Activated T-cell treated with anti-CD3 and anti-CD28 coated beads, Interleukin-2, amount 50 U/mL, for 72 hours (primary cell): ENCODE measurements around the gene NKTR. TPM values are rescaled to one million over a fixed set of nuclear protein-coding genes. Genes with fewer than 3 reads are reported as not detected.

Experiments used
- ATAC-seq, 2 donors: fragments of 150-1000 bp; cut with Tn5 transposase; replicated peaks in 1 of 2; 2 replicates each; pipeline ENCODE4 v1.10.0; 2021; ENCODE audit warnings: moderate library complexity in 2 of 2, mild to moderate bottlenecking in 1 of 2
- DNase-seq, 2 donors: peaks; one replicate each; pipeline ENCODE4 v3.0.0; 2021 to 2022; ENCODE audit warnings: mixed read lengths in 1 of 2
- H3K27ac Mint-ChIP-seq: one replicate; pipeline ENCODE4 v1.8.0; 2022; ENCODE audit warnings: mild to moderate bottlenecking, moderate library complexity, mixed read lengths
- H3K27me3 Mint-ChIP-seq: one replicate; pipeline ENCODE4 v1.8.0; 2022; ENCODE audit warnings: low read depth, mixed read lengths
- H3K36me3 Mint-ChIP-seq, 2 donors: one replicate each; pipeline ENCODE4 v1.8.0; 2022; ENCODE audit warnings: mixed read lengths in 2 of 2, mild to moderate bottlenecking in 1 of 2; ENCODE audit not compliant: insufficient read depth in 2 of 2
- H3K4me1 Mint-ChIP-seq: one replicate; pipeline ENCODE4 v1.8.0; 2022; ENCODE audit warnings: low read depth, mixed read lengths
- H3K4me3 Mint-ChIP-seq, 2 donors: one replicate each; pipeline ENCODE4 v1.8.0; 2022; ENCODE audit warnings: mild to moderate bottlenecking in 2 of 2, mixed read lengths in 2 of 2, moderate library complexity in 2 of 2
- H3K9me3 Mint-ChIP-seq, 2 donors: one replicate each; pipeline ENCODE4 v1.8.0; 2022; ENCODE audit warnings: mixed read lengths in 2 of 2
- total RNA-seq, 2 donors: library from RNA; stranded (reverse); gene quantifications; one replicate each; pipeline ENCODE4 v1.2.3, GENCODE V29; 2022

Gene NKTR
- total RNA-seq, 2 donors from 2014 or later: 109 to 111 TPM

GRCh38 chr3:42655331-42655888 lies 54.9 kb downstream of the NKTR start:
- no peak for ATAC-seq
- H3K36me3 Mint-ChIP-seq: no peaks in the 10 kb centered on the region
- H3K4me3 Mint-ChIP-seq: peak overlapping the region in 1 of 2 donors; percentile 45
- H3K27me3 Mint-ChIP-seq: peaks cover 14% of the 10 kb centered on the region
- H3K9me3 Mint-ChIP-seq: no peaks in the 10 kb centered on the region
- H3K27ac Mint-ChIP-seq: no peak overlapping the region
- no peak for DNase-seq
- peaks cover 20% of the 10 kb centered on the region for H3K4me1 Mint-ChIP-seq

DNA sequence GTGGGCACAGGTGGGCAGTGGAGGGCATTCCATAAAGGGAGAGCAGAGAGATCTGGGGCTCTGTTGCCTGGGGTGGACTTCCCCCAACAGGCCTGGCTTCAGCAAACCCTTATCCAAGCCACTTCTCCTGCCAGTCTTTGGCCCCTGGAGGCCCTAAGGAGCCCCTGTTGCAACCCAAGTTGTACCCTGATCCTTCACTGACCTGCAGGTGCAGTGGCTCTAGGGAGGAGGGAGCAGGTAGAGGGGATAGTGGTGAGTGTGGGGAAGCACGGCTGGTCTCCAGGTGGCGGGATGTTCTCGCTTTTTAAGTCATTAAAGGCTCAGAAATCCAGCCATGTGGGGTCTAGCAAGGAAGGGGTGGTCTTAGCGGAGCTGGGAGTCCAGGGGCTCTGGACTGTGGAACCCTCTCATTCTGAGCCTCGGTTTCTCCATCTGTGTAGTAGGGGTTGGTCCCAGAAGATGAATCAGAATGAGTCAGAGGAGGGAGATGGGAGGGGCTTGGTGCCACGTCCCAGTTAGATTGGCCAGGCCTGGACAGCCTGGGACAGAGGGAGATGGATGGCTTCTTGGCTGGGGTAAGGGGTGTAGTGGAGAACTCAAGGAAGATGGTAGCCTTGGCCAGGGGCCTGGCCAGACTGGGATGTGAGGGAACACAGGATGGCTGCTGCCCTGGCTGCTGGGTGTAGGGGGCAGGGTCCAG lies 55.6 kb downstream of the NKTR start:
- H3K4me1 Mint-ChIP-seq: peaks cover 20% of the 10 kb centered on the region
- no peaks in the 10 kb centered on the region for H3K9me3 Mint-ChIP-seq
- H3K27ac Mint-ChIP-seq: no peak overlapping the region
- DNase-seq (no peak), ATAC-seq (no peak)
- no peak overlapping the region for H3K4me3 Mint-ChIP-seq
- peaks cover 14% of the 10 kb centered on the region for H3K27me3 Mint-ChIP-seq
- no peaks in the 10 kb centered on the region for H3K36me3 Mint-ChIP-seq

GRCh38 chr3:42656680-42657610 lies 56.5 kb downstream of the NKTR start:
- no peak overlapping the region for H3K27ac Mint-ChIP-seq
- H3K4me3 Mint-ChIP-seq: no peak overlapping the region

GRCh38 chr3:42657675-42658074 lies 57.2 kb downstream of the NKTR start:
- Mint-ChIP-seq H3K27me3 (peaks cover 3% of the 10 kb centered on the region), H3K36me3 (no peaks in the 10 kb centered on the region), H3K4me3 (no peak overlapping the region), H3K4me1 (peaks cover 11% of the 10 kb centered on the region), H3K9me3 (no peaks in the 10 kb centered on the region), H3K27ac (no peak overlapping the region)
- ATAC-seq: no peak
- DNase-seq: no peak

More at GRCh38 chr3:42656680-42657610, 56.5 kb downstream of the NKTR start:
- H3K27me3 Mint-ChIP-seq: peaks cover 10% of the 10 kb centered on the region
- H3K4me1 Mint-ChIP-seq: peaks cover 17% of the 10 kb centered on the region
- no peaks in the 10 kb centered on the region for H3K9me3 Mint-ChIP-seq
- ATAC-seq (no peak), DNase-seq (no peak)
- H3K36me3 Mint-ChIP-seq: no peaks in the 10 kb centered on the region

- Mint-ChIP-seq H3K27me3 (no peaks in the 10 kb centered on the region), H3K9me3 (no peaks in the 10 kb centered on the region), H3K4me3 (no peak overlapping the region), H3K4me1 (peaks cover 6% of the 10 kb centered on the region), H3K27ac (no peak overlapping the region), H3K36me3 (no peaks in the 10 kb centered on the region)
- DNase-seq (no peak), ATAC-seq (no peak)
These were observed 57.7 kb downstream of the NKTR start for GRCh38 chr3:42658091-42658770.

DNA sequence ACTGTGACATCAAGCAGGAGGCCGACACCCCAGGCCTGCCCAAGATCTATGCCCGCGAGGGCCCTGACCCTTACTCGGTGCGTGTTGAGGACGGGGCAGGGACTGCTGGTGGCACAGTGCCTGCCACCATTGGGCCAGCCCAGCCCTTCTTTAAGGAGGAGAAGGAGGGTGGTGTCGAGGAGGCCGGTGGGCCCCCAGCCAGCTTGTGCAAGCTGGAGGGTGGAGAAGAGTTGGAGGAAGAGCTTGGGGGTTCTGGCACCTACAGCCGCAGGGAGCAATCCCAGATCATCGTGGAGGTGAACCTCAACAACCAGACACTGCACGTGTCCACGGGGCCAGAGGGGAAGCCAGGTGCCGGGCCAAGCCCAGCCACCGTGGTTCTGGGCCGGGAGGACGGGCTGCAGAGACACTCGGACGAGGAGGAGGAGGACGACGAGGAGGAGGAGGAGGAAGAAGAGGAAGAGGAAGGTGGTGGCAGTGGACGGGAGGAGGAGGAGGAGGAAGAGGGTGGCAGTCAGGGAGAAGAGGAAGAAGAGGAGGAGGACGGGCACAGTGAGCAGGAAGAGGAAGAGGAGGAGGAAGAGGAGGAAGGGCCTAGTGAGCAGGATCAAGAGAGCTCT lies 58.4 kb downstream of the NKTR start:
- Mint-ChIP-seq H3K9me3 (no peaks in the 10 kb centered on the region), H3K27ac (no peak overlapping the region), H3K36me3 (no peaks in the 10 kb centered on the region), H3K4me3 (no peak overlapping the region), H3K4me1 (peaks cover under 1% of the 10 kb centered on the region), H3K27me3 (no peaks in the 10 kb centered on the region)
- DNase-seq (no peak), ATAC-seq (no peak)

DNA sequence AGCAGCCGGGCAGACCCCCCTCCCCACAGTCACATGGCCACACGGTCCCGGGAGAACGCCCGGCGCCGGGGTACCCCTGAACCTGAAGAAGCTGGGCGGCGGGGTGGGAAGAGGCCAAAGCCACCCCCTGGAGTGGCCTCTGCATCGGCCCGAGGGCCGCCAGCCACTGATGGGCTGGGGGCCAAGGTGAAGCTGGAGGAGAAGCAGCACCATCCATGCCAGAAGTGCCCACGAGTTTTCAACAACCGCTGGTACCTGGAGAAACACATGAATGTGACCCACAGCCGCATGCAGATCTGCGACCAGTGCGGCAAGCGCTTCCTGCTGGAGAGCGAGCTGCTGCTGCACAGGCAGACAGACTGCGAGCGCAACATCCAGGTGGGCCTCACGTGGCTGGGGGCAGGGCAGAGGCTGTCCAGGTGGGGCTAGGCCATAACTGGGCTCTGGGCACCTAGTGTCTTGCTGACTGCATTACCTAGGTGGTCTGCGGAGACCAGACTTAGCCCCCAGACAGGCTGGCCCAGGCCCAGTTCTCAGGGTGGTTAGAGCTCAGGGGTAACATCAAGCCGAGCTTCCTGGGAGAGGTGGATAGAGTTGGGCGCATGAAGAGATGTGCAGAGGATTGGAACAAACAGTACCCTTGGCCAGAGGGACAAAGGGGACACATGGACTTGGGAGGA lies 59.1 kb downstream of the NKTR start:
- no peak overlapping the region for H3K27ac Mint-ChIP-seq
- no peak for ATAC-seq
- DNase-seq: no peak

GRCh38 chr3:42660131-42660715 lies 59.7 kb downstream of the NKTR start:
- no peaks in the 10 kb centered on the region for H3K9me3 Mint-ChIP-seq
- H3K36me3 Mint-ChIP-seq: no peaks in the 10 kb centered on the region
- H3K27me3 Mint-ChIP-seq: no peaks in the 10 kb centered on the region
- H3K4me1 Mint-ChIP-seq: no peaks in the 10 kb centered on the region
- no peak overlapping the region for H3K27ac Mint-ChIP-seq
- ATAC-seq (no peak), DNase-seq (no peak)
- no peak overlapping the region for H3K4me3 Mint-ChIP-seq

More for the DNA sequence above, 59.1 kb downstream of the NKTR start:
- H3K9me3 Mint-ChIP-seq: no peaks in the 10 kb centered on the region
- H3K4me3 Mint-ChIP-seq: no peak overlapping the region
- no peaks in the 10 kb centered on the region for H3K36me3 Mint-ChIP-seq
- H3K27me3 Mint-ChIP-seq: no peaks in the 10 kb centered on the region
- H3K4me1 Mint-ChIP-seq: no peaks in the 10 kb centered on the region

- ATAC-seq: peak; percentile 49 to 64
These were observed 60.4 kb downstream of the NKTR start for GRCh38 chr3:42660898-42661297.

GRCh38 chr3:42661593-42662022 lies 61.1 kb downstream of the NKTR start:
- H3K27ac Mint-ChIP-seq: no peak overlapping the region
- H3K4me1 Mint-ChIP-seq: no peaks in the 10 kb centered on the region
- DNase-seq (no peak), ATAC-seq (no peak)
- no peaks in the 10 kb centered on the region for H3K9me3 Mint-ChIP-seq
- H3K4me3 Mint-ChIP-seq: no peak overlapping the region
- H3K36me3 Mint-ChIP-seq: no peaks in the 10 kb centered on the region
- H3K27me3 Mint-ChIP-seq: no peaks in the 10 kb centered on the region

More at GRCh38 chr3:42660898-42661297, 60.4 kb downstream of the NKTR start:
- peak in 1 of 2 donors; percentile 27 for DNase-seq
- Mint-ChIP-seq H3K9me3 (no peaks in the 10 kb centered on the region), H3K27ac (no peak overlapping the region), H3K4me1 (no peaks in the 10 kb centered on the region), H3K27me3 (no peaks in the 10 kb centered on the region), H3K4me3 (no peak overlapping the region), H3K36me3 (no peaks in the 10 kb centered on the region)

GRCh38 chr3:42662037-42662812 lies 61.7 kb downstream of the NKTR start:
- no peak overlapping the region for H3K27ac Mint-ChIP-seq
- DNase-seq (no peak), ATAC-seq (no peak)
- no peaks in the 10 kb centered on the region for H3K27me3 Mint-ChIP-seq
- no peak overlapping the region for H3K4me3 Mint-ChIP-seq
- no peaks in the 10 kb centered on the region for H3K36me3 Mint-ChIP-seq
- no peaks in the 10 kb centered on the region for H3K4me1 Mint-ChIP-seq
- no peaks in the 10 kb centered on the region for H3K9me3 Mint-ChIP-seq
